GM21390 (cell line): ENCODE measurements around the gene ZSWIM1.

Source experiments
- ATAC-seq: cut with Tn5 transposase; IDR thresholded peaks from one replicate; pipeline ENCODE4 v1.9.1; 2021; ENCODE audit not compliant: unreplicated experiment

The ZSWIM1 gene

DNA sequence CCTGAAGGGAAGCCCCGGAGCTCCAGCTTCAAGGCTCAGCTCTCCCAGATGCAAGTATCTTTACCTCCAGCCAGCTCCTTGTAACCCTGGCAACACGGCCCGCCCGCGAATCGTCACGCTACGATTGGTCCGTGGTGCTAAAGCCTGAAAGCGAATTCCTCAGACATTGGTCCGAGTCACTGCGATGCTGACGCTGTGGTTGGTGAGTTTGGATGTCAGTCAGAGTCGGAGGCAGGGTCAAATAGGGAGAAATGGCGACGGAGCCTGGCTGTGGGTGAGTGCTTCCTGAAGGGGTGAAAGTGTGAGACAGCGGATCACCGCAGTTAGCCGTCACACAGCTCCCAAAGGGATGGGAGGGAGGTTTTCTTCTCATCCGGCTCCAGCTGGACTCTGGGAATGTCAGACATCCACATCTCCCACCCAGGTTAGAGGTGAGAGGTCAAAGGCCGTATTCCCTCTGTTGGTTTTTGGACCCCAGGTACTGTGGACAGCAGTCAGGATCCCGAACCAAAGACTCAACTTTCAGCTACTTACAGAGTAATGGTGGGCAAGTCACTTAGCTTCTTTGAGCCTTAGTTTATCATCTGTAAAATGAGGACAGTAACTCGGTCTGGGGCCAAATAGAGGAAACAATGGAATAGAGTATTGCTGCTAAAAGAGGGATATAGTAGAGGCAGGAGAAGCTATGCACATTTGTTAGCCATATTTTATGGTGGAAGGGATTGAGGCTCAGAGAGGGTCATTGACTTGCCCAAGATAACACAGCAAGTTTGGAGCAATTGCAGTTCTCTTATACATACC lies at the start of gene ZSWIM1:
Gene ZSWIM1 (plus strand): TSS at position 240 of the 801 bp plus-strand sequence. CDS start 1,366 bp downstream, outside the sequence.
- ATAC-seq: peak; percentile 92

- ATAC-seq: no peak
These were observed 48.4 kb upstream of the ZSWIM1 start for GRCh38 chr20:45832619-45833018.

DNA sequence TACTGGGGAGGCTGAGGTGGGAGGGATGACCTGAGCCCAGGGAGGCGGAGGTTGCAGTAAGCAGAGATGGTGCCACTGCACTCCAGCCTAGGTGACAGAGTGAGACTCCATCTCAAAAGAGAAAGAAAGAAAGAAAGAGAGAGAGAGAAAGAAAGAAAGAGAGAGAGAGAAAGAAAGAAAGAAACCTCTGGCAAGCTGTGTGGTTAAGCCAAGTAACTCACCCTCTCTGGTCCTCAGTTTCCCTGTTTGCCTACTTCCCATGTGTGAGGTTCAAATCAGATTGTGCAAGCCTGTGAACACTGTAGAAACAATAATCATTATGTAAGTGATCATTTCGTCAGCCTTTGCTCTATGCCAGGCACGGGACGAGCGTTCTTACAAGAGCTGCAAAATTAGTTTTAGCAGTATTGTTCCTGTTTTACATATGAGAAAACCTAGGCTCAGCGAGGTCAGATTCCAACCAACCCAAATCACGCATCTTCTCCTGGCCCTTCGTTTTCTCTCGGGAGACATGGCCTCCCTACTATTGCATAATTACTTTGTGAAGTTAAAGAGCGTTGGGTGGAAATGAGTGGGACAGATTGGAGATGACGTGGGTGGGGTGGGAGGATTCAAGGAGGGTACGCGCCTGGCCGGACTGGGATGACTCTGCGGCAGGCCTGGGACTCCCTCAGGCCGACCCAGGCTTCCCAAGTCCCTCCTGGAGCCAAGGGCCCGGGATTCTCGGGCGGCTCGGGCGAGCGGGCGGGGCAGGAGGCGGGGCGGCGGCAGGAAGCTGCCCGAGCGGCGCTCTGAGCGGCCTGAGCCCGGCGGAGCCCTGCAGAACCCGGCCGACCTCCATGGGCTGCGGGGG lies 47.8 kb upstream of the ZSWIM1 start, which contains the start of gene SNX21:
Gene SNX21 (plus strand): TSS at position 770 of the 853 bp plus-strand sequence. CDS start 121 bp downstream, outside the sequence.
- no peak for ATAC-seq

- no peak for ATAC-seq
These were observed 46.9 kb upstream of the ZSWIM1 start for GRCh38 chr20:45833883-45834796.

GRCh38 chr20:45834797-45835161 lies 46.2 kb upstream of the ZSWIM1 start:
- ATAC-seq: no peak

GRCh38 chr20:45835329-45835765 lies 45.7 kb upstream of the ZSWIM1 start:
- ATAC-seq: no peak

DNA sequence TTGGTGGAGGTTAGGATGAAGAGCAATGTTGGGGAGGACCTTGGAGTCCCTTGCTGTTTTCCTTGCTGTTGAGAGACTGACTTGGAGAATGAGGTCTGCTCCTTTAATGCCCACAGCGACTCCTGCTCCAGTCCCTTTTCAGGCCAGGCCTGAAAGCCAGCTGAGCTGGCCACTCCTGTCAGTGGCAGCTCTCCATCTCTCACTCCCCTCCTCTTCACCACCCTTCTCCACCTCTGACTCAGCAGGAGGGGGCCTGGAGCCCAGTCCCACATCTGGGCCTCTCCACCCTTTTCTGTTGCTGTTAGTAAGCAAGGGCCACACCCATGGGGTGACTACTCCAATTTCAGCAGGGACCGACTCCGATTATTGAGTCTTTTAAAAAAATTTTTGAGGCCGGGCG lies 45.2 kb upstream of the ZSWIM1 start:
- no peak for ATAC-seq

DNA sequence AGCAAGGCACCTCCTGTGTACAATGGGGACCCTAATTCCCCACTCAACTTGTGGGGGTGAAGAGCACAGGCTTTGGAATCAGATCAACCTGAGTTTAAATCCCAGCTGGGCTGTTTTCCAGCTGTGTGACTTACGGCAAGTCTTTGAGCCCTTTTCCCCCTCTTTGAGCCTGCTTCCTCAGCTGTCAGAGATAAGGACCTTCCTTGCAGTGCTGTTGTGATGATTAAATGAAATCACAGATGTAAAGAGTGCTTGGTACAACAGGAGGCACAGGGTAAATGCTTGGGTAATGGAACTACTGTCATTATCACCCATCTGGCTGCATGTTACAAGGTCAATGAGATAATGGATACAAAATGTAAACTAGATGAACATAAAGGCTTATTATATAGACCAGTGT lies 44.2 kb upstream of the ZSWIM1 start:
- no peak for ATAC-seq

- ATAC-seq: no peak
These were observed 40.3 kb upstream of the ZSWIM1 start for GRCh38 chr20:45840700-45841198.

- ATAC-seq: no peak
These were observed 39.5 kb upstream of the ZSWIM1 start for GRCh38 chr20:45841407-45842129.

GRCh38 chr20:45842169-45842812 lies 38.7 kb upstream of the ZSWIM1 start:
- ATAC-seq: peak; percentile 81

GRCh38 chr20:45843506-45843905 lies 37.5 kb upstream of the ZSWIM1 start:
- no peak for ATAC-seq

- no peak for ATAC-seq
These were observed 35.6 kb upstream of the ZSWIM1 start for GRCh38 chr20:45845452-45845851.

- ATAC-seq: no peak
These were observed 32.6 kb upstream of the ZSWIM1 start for GRCh38 chr20:45848421-45848820.

GRCh38 chr20:45848969-45849582 lies 32.0 kb upstream of the ZSWIM1 start:
- ATAC-seq: no peak

DNA sequence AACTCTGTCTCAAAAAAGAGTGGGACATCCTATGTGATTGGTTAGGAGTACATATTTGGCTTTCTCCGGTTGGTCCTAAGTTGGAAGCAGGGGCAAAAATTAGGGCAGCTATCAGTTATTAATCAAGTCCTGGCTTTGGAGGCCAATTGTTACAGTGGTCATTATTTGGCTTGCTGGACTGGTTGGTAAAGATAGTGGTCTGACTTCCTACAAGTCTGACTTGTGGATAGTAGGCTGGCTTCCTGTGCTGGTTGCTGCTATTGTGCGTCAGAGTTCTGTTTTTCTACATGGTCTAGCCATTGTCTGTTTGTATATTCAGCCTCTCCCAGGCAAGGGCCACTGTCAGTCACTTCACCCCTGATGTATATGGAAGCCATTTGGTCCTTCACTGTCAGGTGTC lies 30.8 kb upstream of the ZSWIM1 start:
- no peak for ATAC-seq

DNA sequence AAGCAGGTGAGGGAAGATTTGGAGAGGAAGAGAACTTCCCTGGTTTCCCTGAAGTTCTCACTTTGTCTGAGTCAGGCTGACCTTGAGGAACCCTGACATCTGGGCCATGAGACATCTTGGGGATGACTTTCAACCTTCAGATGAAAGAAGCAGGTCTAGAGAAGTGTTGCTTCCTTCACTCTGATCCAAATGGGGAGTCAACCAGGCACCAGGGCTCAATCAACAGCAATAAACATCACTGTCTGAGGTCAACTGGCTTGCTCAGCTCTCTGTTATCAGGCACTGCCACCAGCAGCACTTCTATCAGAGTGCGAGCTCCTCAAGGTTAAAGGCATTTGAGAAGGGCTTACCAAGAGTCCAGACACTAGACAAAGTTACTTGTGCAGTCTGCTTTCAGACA lies 30.1 kb upstream of the ZSWIM1 start:
- ATAC-seq: no peak

GRCh38 chr20:45851501-45851900 lies 29.5 kb upstream of the ZSWIM1 start:
- ATAC-seq: no peak

- no peak for ATAC-seq
These were observed 28.7 kb upstream of the ZSWIM1 start for GRCh38 chr20:45852326-45852725.
